ENCODE data around the gene PRKCH.

PRKCH gene

GRCh38 chr14:61321385-61322010 lies at the start of gene PRKCH (continued):
- TF ChIP-seq CTCF (tag by site-specific recombination; IDR thresholded peaks at IDR 0.05) (peak; percentile 71), ZBTB44 (tag by site-specific recombination; IDR thresholded peaks at IDR 0.05) (peak; percentile 14; the same call in 1 of the 2 replicates), KLF8 (tag by site-specific recombination; IDR thresholded peaks at IDR 0.05) (peak; percentile 57; the same call in 1 of the 2 replicates), ZNF529 (tag by site-specific recombination; IDR thresholded peaks at IDR 0.05; ENCODE audit: insufficient replicate concordance) (no peak), GLIS1 (tag by site-specific recombination; IDR thresholded peaks at IDR 0.05) (peak; percentile 57), KLF9 (tag by site-specific recombination; IDR thresholded peaks at IDR 0.05; ENCODE audit: low read depth) (peak; percentile 43), ZBTB26 (tag by site-specific recombination; optimal IDR thresholded peaks at IDR 0.05) (peak; percentile 84), ZNF426 (tag by site-specific recombination; IDR thresholded peaks at IDR 0.05) (no peak), KLF10 (tag by site-specific recombination; IDR thresholded peaks at IDR 0.05) (0 out of 2 replicates have a peak, but pooled peaks have one; percentile 35), GLI4 (tag by site-specific recombination; IDR thresholded peaks at IDR 0.05) (0 out of 2 replicates have a peak, but pooled peaks have one; percentile 28), ZBTB17 (tag by site-specific recombination; IDR thresholded peaks at IDR 0.05) (0 out of 2 replicates have a peak, but pooled peaks have one; percentile 36), ZNF660 (tag by site-specific recombination; IDR thresholded peaks at IDR 0.05) (peak; percentile 53; the same call in 1 of the 2 replicates), ZNF26 (tag by site-specific recombination; IDR thresholded peaks at IDR 0.05) (no peak), PRDM10 (tag by site-specific recombination; IDR thresholded peaks at IDR 0.05) (peak; percentile 30; the same call in 1 of the 2 replicates), ZNF398 (tag by site-specific recombination; IDR thresholded peaks at IDR 0.05) (peak; percentile 97)
